ENCODE measurements around the gene NEDD9. TPM values are rescaled to one million over a fixed set of nuclear protein-coding genes. Genes with fewer than 3 reads are reported as not detected.

The NEDD9 gene
- total and polyA plus RNA-seq, 10 of the 15 experiments (the other 5 are each of a cell fraction or from before 2014, with no cell fraction given), result 4.9 to 92.6 (median 14.6) TPM

GRCh38 chr6:11164717-11165646 lies 67.5 kb downstream of the NEDD9 start:
- ChIA-PET CTCF (interaction anchor here (0.6 to 1.6 kb wide), 5 partner anchors 10 to 331 kb away, joined by 3 to 6 read pairs (median 4); no protein-coding TSS in a partner anchor), POLR2A (no interaction called here), RAD21 (ENCODE audit: unreplicated experiment) (no interaction called here), SMC1A (ENCODE audit: uncharacterized antibody, unreplicated experiment) (interaction anchor here (0.9 to 1.6 kb wide), 3 partner anchors 12 to 331 kb away, joined by 3 to 5 read pairs (median 3); no protein-coding TSS in a partner anchor)
- BruUV-seq (replicated peaks), result no TSS peak
- Histone ChIP-seq H3K27me3 (replicated peaks in 1 of 2; ENCODE audit: control insufficient read depth in 2 of 2, insufficient read depth in 2 of 2, low read length in 1 of 2) (no peaks in the 10 kb centered on the region), H2AFZ (ENCODE audit: control insufficient read depth, low read depth, low read length) (no peak overlapping the region), H3K27ac (ENCODE audit: control insufficient read depth, insufficient read depth) (no peak overlapping the region), H3K9me3 (replicated peaks; ENCODE audit: control insufficient read depth, insufficient read depth, low read length) (no peaks in the 10 kb centered on the region), H3K79me2 (ENCODE audit: control insufficient read depth, insufficient read depth, low read length) (no peaks in the 10 kb centered on the region), H3K4me3 (no peak overlapping the region), H3K4me2 (ENCODE audit: control insufficient read depth, insufficient read depth) (no peak overlapping the region), H3K9ac (ENCODE audit: control insufficient read depth, insufficient read depth, low read length) (no peak overlapping the region), H4K20me1 (ENCODE audit: control insufficient read depth, insufficient read depth) (no peaks in the 10 kb centered on the region), H3K36me3 (ENCODE audit: control insufficient read depth in 2 of 2, insufficient read depth in 2 of 2, low read length in 1 of 2) (no peaks in the 10 kb centered on the region), H3K4me1 (ENCODE audit: control insufficient read depth, insufficient read depth, low read length) (peaks cover 6% of the 10 kb centered on the region; the same call in 1 of the 2 replicates)
- in situ Hi-C loops (cut with MboI), result no loop called here
- no peak for ATAC-seq
- intact Hi-C loops (cut with micrococcal nuclease; ENCODE audit: unreplicated experiment), result no loop called here
- TF ChIP-seq USF1 (IDR thresholded peaks at IDR 0.05; ENCODE audit: borderline replicate concordance, extremely low read length, insufficient read depth, low read depth, low read length) (no peak), STAT1 (conservative IDR thresholded peaks at IDR 0.05) (no peak), KAT2A (conservative IDR thresholded peaks at IDR 0.05; ENCODE audit: control insufficient read depth, low read depth, low read length) (no peak), DPF2 (IDR thresholded peaks at IDR 0.05) (no peak), NFXL1 (IDR thresholded peaks at IDR 0.05; ENCODE audit: borderline replicate concordance) (no peak), RELA (IDR thresholded peaks at IDR 0.05; ENCODE audit: borderline replicate concordance, partially characterized antibody) (no peak), MEF2B (IDR thresholded peaks at IDR 0.05; ENCODE audit: partially characterized antibody, poor library complexity, severe bottlenecking) (no peak), FOXK2 (IDR thresholded peaks at IDR 0.05) (no peak), ZBTB33 (IDR thresholded peaks at IDR 0.05) (no peak), WRNIP1 (IDR thresholded peaks at IDR 0.05; ENCODE audit: borderline replicate concordance, low read depth, low read length) (no peak)
- DNase-seq (ENCODE audit: low read depth, low spot score), result no peak
- WGBS (ENCODE audit: insufficient coverage, insufficient replicate concordance, low lambda C conversion rate, missing lambda C conversion rate), result 79% methylated on average over 20 of the region's 20 CpGs
- FAIRE-seq, result no peak

All from GM12878 (cell line).